H1 (cell line): ENCODE data around the gene KRTAP10-4. TPM values are rescaled to one million over a fixed set of nuclear protein-coding genes. Genes with fewer than 3 reads are reported as not detected.
A peak's percentile ranks its signal among the peaks of the same experiment; 100 is the strongest.

Experiments
- CTCF ChIA-PET: fragments of 300-600 bp; sonication (Branson Sonifier 250); formaldehyde crosslinking; loops from one replicate; lab custom pipeline; 2021; ENCODE audit not compliant: partially characterized antibody; lab: Charles Lee
- POLR2A ChIA-PET: fragments of 300-600 bp; sonication (Branson Sonifier 250); formaldehyde crosslinking; loops from one replicate; lab custom pipeline; 2021; ENCODE audit warnings: inconsistent platforms; ENCODE audit not compliant: partially characterized antibody; lab: Charles Lee
- DNase-seq, 2 experiments: peaks; one replicate each; pipeline versions ENCODE4 v3.0.0 to v3.0.0-alpha.2; 2010 to 2022; ENCODE audit warnings: low spot score in 2 of 2, low read depth in 1 of 2, mixed read lengths in 1 of 2
- FAIRE-seq: peaks from 2 replicates; lab custom pipeline; 2011; peaks lifted over from hg19 to GRCh38; lab: Jason Lieb, UNC
- H2AFZ ChIP-seq: 2 replicates; pipeline ENCODE4 v1.8.1; 2012; ENCODE audit warnings: low read length, inconsistent platforms
- H2AK5ac ChIP-seq: 2 replicates; pipeline ENCODE4 v1.6.1; 2013; ENCODE audit warnings: low read depth, low read length
- H2BK120ac ChIP-seq: replicated peaks from 2 replicates; pipeline ENCODE3; 2013; ENCODE audit warnings: low read depth, low read length, inconsistent platforms
- H2BK12ac ChIP-seq: 2 replicates; pipeline ENCODE4 v1.6.1; 2013; ENCODE audit warnings: low read depth, low read length
- H2BK15ac ChIP-seq: 2 replicates; pipeline ENCODE4 v1.6.1; 2013; ENCODE audit warnings: low read length
- H2BK20ac ChIP-seq: 2 replicates; pipeline ENCODE4 v1.6.1; 2013; ENCODE audit warnings: low read length
- H2BK5ac ChIP-seq: 2 replicates; pipeline ENCODE4 v1.6.1; 2013; ENCODE audit warnings: low read depth, low read length
- H3K14ac ChIP-seq: 2 replicates; pipeline ENCODE4 v1.6.1; 2013; ENCODE audit warnings: inconsistent platforms; ENCODE audit not compliant: insufficient read length
- H3K18ac ChIP-seq: 2 replicates; pipeline ENCODE4 v1.6.1; 2013; ENCODE audit warnings: low read length; ENCODE audit errors: extremely low read depth
- H3K23ac ChIP-seq: 2 replicates; pipeline ENCODE4 v1.6.1; 2013; ENCODE audit warnings: inconsistent platforms; ENCODE audit not compliant: insufficient read length
- H3K23me2 ChIP-seq: 2 replicates; pipeline ENCODE4 v1.6.1; 2013; ENCODE audit warnings: low read depth, low read length
- H3K27ac ChIP-seq: 2 replicates; pipeline ENCODE4 v1.6.1; 2011; ENCODE audit warnings: low read depth, low read length, inconsistent platforms
- H3K27me3 ChIP-seq, 4 experiments: replicated peaks in 1 of 4; 1 replicate in 1 of 4; 2 replicates in 3 of 4; pipeline versions ENCODE4 v1.6.1 to v1.8.1; 2011 to 2013; ENCODE audit warnings: low read length in 3 of 4, mild to moderate bottlenecking in 3 of 4, inconsistent platforms in 2 of 4, mixed read lengths in 2 of 4, moderate library complexity in 1 of 4; ENCODE audit not compliant: control insufficient read depth in 3 of 4, insufficient read depth in 3 of 4; ENCODE audit errors: extremely low read depth in 1 of 4
- H3K36me3 ChIP-seq, 4 experiments: 2 replicates each; pipeline versions ENCODE4 v1.6.1 to v1.8.1; 2011 to 2013; ENCODE audit warnings: mild to moderate bottlenecking in 4 of 4, low read length in 3 of 4, moderate library complexity in 2 of 4, control low read depth in 1 of 4, inconsistent platforms in 1 of 4; ENCODE audit not compliant: insufficient read depth in 4 of 4, control insufficient read depth in 2 of 4
- H3K4ac ChIP-seq: replicated peaks from 2 replicates; pipeline ENCODE3; 2013; ENCODE audit warnings: low read length, low read depth, mixed read lengths, inconsistent platforms; ENCODE audit not compliant: insufficient read length
- H3K4me1 ChIP-seq, 4 experiments: replicated peaks in 1 of 4; 1 replicate in 1 of 4; 2 replicates in 3 of 4; pipeline versions ENCODE4 v1.6.1 to v1.8.1; 2011 to 2013; ENCODE audit warnings: low read length in 3 of 4, inconsistent platforms in 2 of 4, mixed read lengths in 1 of 4; ENCODE audit not compliant: insufficient read depth in 4 of 4, control insufficient read depth in 3 of 4
- H3K4me2 ChIP-seq, 2 experiments: 2 replicates each; pipeline versions ENCODE4 v1.6.1 to v1.8.1; 2011 to 2013; ENCODE audit warnings: low read depth in 2 of 2, low read length in 2 of 2, control low read depth in 1 of 2, inconsistent platforms in 1 of 2, mild to moderate bottlenecking in 1 of 2; ENCODE audit not compliant: insufficient read depth in 1 of 2
- H3K4me3 ChIP-seq, 4 experiments: fragments of 200-600, 300-600 bp in 1 of 4; sonication (generic), shearing (Covaris generic), sonication (Bioruptor Twin) in 1 of 4; 2 replicates each; pipeline versions ENCODE4 v1.5.1 to v1.8.1; 2011 to 2016; ENCODE audit warnings: low read length in 4 of 4, low read depth in 3 of 4, control low read depth in 2 of 4, inconsistent platforms in 2 of 4, mild to moderate bottlenecking in 2 of 4, mixed read lengths in 1 of 4, moderate library complexity in 1 of 4; ENCODE audit not compliant: insufficient read depth in 2 of 4; ENCODE audit errors: extremely low read depth in 1 of 4
- H3K56ac ChIP-seq: replicated peaks from 2 replicates; pipeline ENCODE3; 2013; ENCODE audit warnings: low read depth, mild to moderate bottlenecking, mixed read lengths, low read length, inconsistent platforms; ENCODE audit not compliant: insufficient read length
- H3K79me1 ChIP-seq: 2 replicates; pipeline ENCODE4 v1.6.1; 2013; ENCODE audit warnings: low read depth, low read length, control low read depth
- H3K79me2 ChIP-seq, 2 experiments: 2 replicates each; pipeline versions ENCODE4 v1.6.1 to v1.8.1; 2012 to 2013; ENCODE audit warnings: low read length in 2 of 2, mild to moderate bottlenecking in 2 of 2, inconsistent platforms in 1 of 2; ENCODE audit not compliant: insufficient read depth in 2 of 2, control insufficient read depth in 1 of 2
- H3K9ac ChIP-seq, 4 experiments: replicated peaks in 1 of 4; 1 replicate in 1 of 4; 2 replicates in 3 of 4; pipeline versions ENCODE4 v1.6.1 to v1.8.1; 2011 to 2013; ENCODE audit warnings: low read depth in 3 of 4, low read length in 3 of 4, control low read depth in 2 of 4, mild to moderate bottlenecking in 2 of 4, moderate library complexity in 2 of 4, inconsistent platforms in 1 of 4; ENCODE audit errors: extremely low read depth in 1 of 4
- H3K9me3 ChIP-seq, 2 experiments: 2 replicates each; pipeline versions ENCODE4 v1.6.1 to v1.8.1; 2012 to 2013; ENCODE audit warnings: mild to moderate bottlenecking in 2 of 2, moderate library complexity in 2 of 2, control low read depth in 1 of 2, inconsistent platforms in 1 of 2, low read depth in 1 of 2, low read length in 1 of 2, mixed read lengths in 1 of 2; ENCODE audit not compliant: insufficient read depth in 2 of 2
- H4K20me1 ChIP-seq, 2 experiments: replicated peaks in 1 of 2; 2 replicates each; pipeline versions ENCODE3 to v1.8.1; 2011 to 2013; ENCODE audit warnings: inconsistent platforms in 2 of 2, low read length in 2 of 2, mild to moderate bottlenecking in 1 of 2; ENCODE audit not compliant: insufficient read depth in 2 of 2, control insufficient read depth in 1 of 2
- H4K5ac ChIP-seq: 2 replicates; pipeline ENCODE4 v1.6.1; 2013; ENCODE audit warnings: low read length, low read depth, mixed read lengths, inconsistent platforms; ENCODE audit not compliant: insufficient read length
- H4K8ac ChIP-seq: 2 replicates; pipeline ENCODE4 v1.8.0; 2013; ENCODE audit warnings: mild to moderate bottlenecking, moderate library complexity, low read length, inconsistent platforms; ENCODE audit not compliant: insufficient read depth; ENCODE audit errors: extremely low read depth
- H4K91ac ChIP-seq: replicated peaks from 2 replicates; pipeline ENCODE3; 2013; ENCODE audit warnings: low read length, mixed read lengths, inconsistent platforms; ENCODE audit not compliant: insufficient read length
- ATF2 ChIP-seq: IDR thresholded peaks from 2 replicates; pipeline ENCODE4 v1.6.1; 2012; ENCODE audit warnings: low read length, inconsistent platforms
- BACH1 ChIP-seq: IDR thresholded peaks from 2 replicates; pipeline ENCODE4 v1.6.1; 2012; ENCODE audit warnings: low read length, improper control_type of control experiment
- CREB1 ChIP-seq: IDR thresholded peaks from 2 replicates; pipeline ENCODE4 v1.6.1; 2012; ENCODE audit warnings: inconsistent platforms
- EZH2 ChIP-seq: fragments of 200-600 bp; sonication (generic); IDR thresholded peaks from 2 replicates; pipeline ENCODE4 v1.7.1; 2012; ENCODE audit warnings: low read depth, mild to moderate bottlenecking, moderate library complexity, low read length, inconsistent platforms; ENCODE audit not compliant: severe bottlenecking
- KDM4A ChIP-seq: IDR thresholded peaks from one replicate; pipeline ENCODE4 v1.7.1; 2012; ENCODE audit warnings: low read depth, mild to moderate bottlenecking, moderate library complexity, low read length, inconsistent platforms; ENCODE audit not compliant: severe bottlenecking
- MAX ChIP-seq: IDR thresholded peaks from 2 replicates; pipeline ENCODE4 v1.6.1; 2012; ENCODE audit warnings: inconsistent platforms
- RBBP5 ChIP-seq: IDR thresholded peaks from 2 replicates; pipeline ENCODE4 v1.7.1; 2012; ENCODE audit warnings: low read depth, mild to moderate bottlenecking, inconsistent platforms, low read length, moderate library complexity, borderline replicate concordance
- RFX5 ChIP-seq: IDR thresholded peaks from 2 replicates; pipeline ENCODE4 v1.6.1; 2011; ENCODE audit warnings: low read depth, low read length, improper control_type of control experiment, borderline replicate concordance
- USF2 ChIP-seq: IDR thresholded peaks from 2 replicates; pipeline ENCODE4 v1.6.1; 2011; ENCODE audit warnings: low read length, improper control_type of control experiment
- WGBS, 2 experiments: shearing (Covaris generic) in 1 of 2; methylation state at CpG; one replicate each; pipeline versions ENCODE4 v1.1.6 to v1.1.7; 2013 to 2015; ENCODE audit warnings: low lambda C conversion rate in 2 of 2, mixed read lengths in 2 of 2, inconsistent platforms in 1 of 2, low coverage in 1 of 2, missing lambda C conversion rate in 1 of 2; ENCODE audit not compliant: insufficient replicate concordance in 2 of 2, insufficient coverage in 1 of 2, insufficient read length in 1 of 2; ENCODE audit errors: extremely low coverage in 1 of 2, missing lambda C conversion rate in 1 of 2; 5-methylcytosine and 5-hydroxymethylcytosine counted together
- polyA plus RNA-seq, 7 experiments: library from polyadenylated mRNA; depleted of rRNA in 3 of 7; stranded (reverse) in 5 of 7; unstranded in 2 of 7; fragments of >200 nt in 5 of 7; fragments of 200-250 nt in 2 of 7; gene quantifications; 1 replicate in 5 of 7; 2 replicates in 1 of 7; 4 replicates in 1 of 7; pipeline versions ENCODE4 v1.2.1 to v1.2.3, GENCODE V29; 2011 to 2013; ENCODE audit warnings: missing spikeins in 2 of 7, mixed read lengths in 2 of 7
- total RNA-seq: library from RNA; stranded (reverse); fragmentation: NEBNext Ultra II Directional; extraction: Animal tissue kit (Norgen Biotek cat#: 25700); gene quantifications from 2 replicates; pipeline ENCODE4 v1.2.1, GENCODE V29; 2021

The KRTAP10-4 gene
- total and polyA plus RNA-seq, 2 of the 8 experiments (the other 6 are each of a cell fraction or from before 2014, with no cell fraction given): not detected

- H2BK5ac ChIP-seq: no peak overlapping the region
- no peak overlapping the region for H4K91ac ChIP-seq
- no peaks in the 10 kb centered on the region for H3K9me3 ChIP-seq
- H2AK5ac ChIP-seq: no peak overlapping the region
- no peak overlapping the region for H3K9ac ChIP-seq
- no peaks in the 10 kb centered on the region for H3K79me1 ChIP-seq
- peaks cover 2 to 15% (median 6%) of the 10 kb centered on the region in 4 experiments for H3K4me1 ChIP-seq
- no peak overlapping the region for H3K4ac ChIP-seq
- no peak overlapping the region for H2BK20ac ChIP-seq
- no peak overlapping the region for H2BK15ac ChIP-seq
- no peaks in the 10 kb centered on the region for H3K79me2 ChIP-seq
- no peak overlapping the region for H3K27ac ChIP-seq
- peak overlapping the region; percentile 32; the same call in 1 of the 2 replicates for H3K18ac ChIP-seq
- no peaks in the 10 kb centered on the region; a peak in 1 of 8 replicates for H3K36me3 ChIP-seq
- no peaks in the 10 kb centered on the region for H4K20me1 ChIP-seq
- H3K23ac ChIP-seq: no peak overlapping the region
- no peaks in the 10 kb centered on the region for H3K27me3 ChIP-seq
- POLR2A ChIA-PET: no interaction called here
- H2AFZ ChIP-seq: no peak overlapping the region
- 0 out of 2 replicates have a peak overlapping the region, but pooled peaks have one; percentile 29 for H2BK12ac ChIP-seq
- no peak overlapping the region for H4K5ac ChIP-seq
- FAIRE-seq (no peak), DNase-seq (peak in 1 of 2 experiments; percentile 38)
- no peak overlapping the region for H3K56ac ChIP-seq
- WGBS, 2 experiments: 87% methylated on average over 24 of the region's 24 CpGs; no CpG with 5 or more reads in 1 of the 2 experiments
- no peak overlapping the region for H3K4me2 ChIP-seq
- CTCF ChIA-PET: no interaction called here
- H3K23me2 ChIP-seq: 0 out of 2 replicates have a peak, but pooled peaks cover 4% of the 10 kb centered on the region
- H4K8ac ChIP-seq: peak overlapping the region; percentile 15; the same call in 1 of the 2 replicates
- H3K14ac ChIP-seq: no peak overlapping the region
- H2BK120ac ChIP-seq: no peak overlapping the region
- no peak overlapping the region for H3K4me3 ChIP-seq
- no peak for TF ChIP-seq ATF2
- no peak for TF ChIP-seq CREB1
- no peak for TF ChIP-seq MAX
- TF ChIP-seq BACH1: no peak
- no peak for TF ChIP-seq RBBP5
- TF ChIP-seq EZH2: no peak
- no peak for TF ChIP-seq KDM4A
- no peak for TF ChIP-seq USF2
- no peak for TF ChIP-seq RFX5
Measured at GRCh38 chr21:44589586-44590305, 16.2 kb downstream of the KRTAP10-4 start.
